Measurements from ENCODE around the gene C1GALT1C1L. TPM values are rescaled to one million over a fixed set of nuclear protein-coding genes. Genes with fewer than 3 reads are reported as not detected.
"Not testable (repeated sequence)": the region's sequence is repeated elsewhere in the genome, so short reads cannot be mapped to it uniquely, and the experiment has no call there.

C1GALT1C1L gene
- total RNA-seq, 2 donors from 2014 or later = not detected

DNA sequence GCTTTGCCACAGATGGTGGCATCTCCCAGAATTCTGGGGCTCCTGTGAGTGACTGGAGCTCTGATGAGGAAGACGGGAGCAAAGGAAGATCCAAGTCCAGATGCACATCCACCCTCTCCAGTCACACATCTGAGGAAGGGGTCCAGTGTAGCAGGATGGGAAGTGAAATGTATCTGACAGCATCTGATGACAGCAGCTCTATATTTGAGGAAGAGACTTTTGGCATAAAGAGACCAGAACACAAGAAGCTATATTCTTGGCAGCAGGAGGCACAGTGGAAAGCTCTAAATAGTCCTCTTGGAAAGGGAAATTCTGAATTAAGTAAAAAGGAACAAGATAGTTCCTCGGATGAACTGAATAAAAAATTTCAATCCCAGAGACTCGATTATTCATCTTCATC lies 23.5 kb upstream of the C1GALT1C1L start:
- Mint-ChIP-seq H3K36me3 (ENCODE audit: low read depth) (peaks cover 2% of the 10 kb centered on the region), H3K27me3 (peaks cover 34% of the 10 kb centered on the region), H3K27ac (no peak overlapping the region), H3K4me3 (no peak overlapping the region), H3K4me1 (peaks cover 2% of the 10 kb centered on the region)
- no peaks in the 10 kb centered on the region for H3K9me3 ChIP-seq (ENCODE audit: control insufficient read depth, low read length, poor library complexity, severe bottlenecking)
- DNase-seq = no peak
- ATAC-seq = no peak

DNA sequence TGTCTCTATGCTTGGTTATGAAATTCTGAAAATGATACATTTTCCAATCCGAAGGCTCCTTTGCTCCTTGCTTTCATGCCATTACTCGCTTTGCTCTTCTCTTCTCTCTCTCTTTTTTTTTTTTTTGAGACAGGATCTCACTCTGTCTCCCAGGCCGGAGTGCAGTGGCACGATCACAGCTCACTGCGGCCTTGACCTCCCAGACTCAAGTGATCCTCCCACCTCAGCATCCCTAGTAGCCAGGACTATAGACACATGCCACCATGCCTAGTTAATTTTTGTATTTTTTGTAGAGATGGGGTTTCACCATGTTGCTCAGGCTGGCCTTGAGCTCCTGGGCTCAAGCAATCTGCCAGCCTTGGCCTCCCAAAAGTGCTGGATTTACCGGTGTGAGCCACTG lies 21.9 kb upstream of the C1GALT1C1L start:
- Mint-ChIP-seq H3K27ac (peak overlapping the region; percentile 59), H3K27me3 (peaks cover 30% of the 10 kb centered on the region)
- not testable (repeated sequence) for H3K9me3 ChIP-seq (ENCODE audit: control insufficient read depth, low read length, poor library complexity, severe bottlenecking); DNase-seq; ATAC-seq; H3K4me3 Mint-ChIP-seq; H3K36me3 Mint-ChIP-seq (ENCODE audit: low read depth); H3K4me1 Mint-ChIP-seq

DNA sequence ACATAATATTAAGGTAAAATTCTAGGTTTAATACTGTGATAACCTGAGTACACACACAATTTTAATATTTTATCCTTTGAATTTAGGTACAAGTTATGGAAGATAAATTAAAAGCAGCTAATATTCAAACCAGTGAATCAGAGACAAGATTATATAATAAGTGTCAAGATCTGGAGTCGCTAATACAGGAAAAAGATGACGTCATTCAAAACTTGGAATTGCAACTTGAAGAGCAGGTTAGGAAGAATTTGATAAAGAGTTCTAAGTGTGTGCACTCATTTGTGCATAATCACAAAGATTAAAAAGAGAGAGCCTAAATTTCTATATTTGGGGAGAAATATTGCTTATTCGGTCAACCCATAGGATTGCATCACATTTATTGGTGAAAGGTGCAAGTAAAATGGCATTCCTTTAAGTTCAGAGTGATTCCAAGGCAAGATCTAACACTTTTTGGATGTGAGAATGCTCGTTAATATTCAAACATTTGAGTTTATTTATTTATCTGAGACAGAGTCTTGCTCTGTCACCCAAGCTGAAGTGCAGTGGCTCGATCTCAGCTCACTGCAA lies 16.3 kb upstream of the C1GALT1C1L start:
- no peak overlapping the region for H3K27ac Mint-ChIP-seq
- ATAC-seq (no peak), DNase-seq (no peak)
- peaks cover 3% of the 10 kb centered on the region for H3K4me1 Mint-ChIP-seq
- H3K36me3 Mint-ChIP-seq (ENCODE audit: low read depth) = no peaks in the 10 kb centered on the region
- no peak overlapping the region for H3K4me3 Mint-ChIP-seq
- peaks cover 34% of the 10 kb centered on the region for H3K27me3 Mint-ChIP-seq
- no peaks in the 10 kb centered on the region for H3K9me3 ChIP-seq (ENCODE audit: control insufficient read depth, low read length, poor library complexity, severe bottlenecking)

DNA sequence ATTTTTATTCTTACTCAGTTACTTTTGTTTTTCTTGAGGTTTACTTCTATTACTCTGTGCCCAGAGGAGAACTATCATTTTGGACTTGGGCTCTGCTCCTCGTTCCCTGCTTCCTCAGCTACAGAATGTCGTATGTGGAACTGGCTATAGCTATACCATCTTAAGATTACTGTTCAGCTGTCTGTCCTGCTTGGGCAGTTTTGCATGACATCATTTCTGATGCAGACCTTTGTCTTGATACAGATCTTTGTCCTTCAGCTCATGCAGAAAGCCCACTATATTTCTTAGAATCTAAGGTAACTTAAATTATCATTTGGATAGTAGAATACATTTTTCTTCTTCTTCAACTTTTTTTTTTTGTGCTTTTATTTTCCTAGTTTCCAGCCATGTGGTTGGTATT lies 13.8 kb upstream of the C1GALT1C1L start:
- no peak overlapping the region for H3K27ac Mint-ChIP-seq
- H3K4me1 Mint-ChIP-seq = peaks cover 3% of the 10 kb centered on the region
- peaks cover 34% of the 10 kb centered on the region for H3K27me3 Mint-ChIP-seq
- H3K4me3 Mint-ChIP-seq = no peak overlapping the region
- H3K9me3 ChIP-seq (ENCODE audit: control insufficient read depth, low read length, poor library complexity, severe bottlenecking) = no peaks in the 10 kb centered on the region
- ATAC-seq (no peak), DNase-seq (no peak)
- no peaks in the 10 kb centered on the region for H3K36me3 Mint-ChIP-seq (ENCODE audit: low read depth)

DNA sequence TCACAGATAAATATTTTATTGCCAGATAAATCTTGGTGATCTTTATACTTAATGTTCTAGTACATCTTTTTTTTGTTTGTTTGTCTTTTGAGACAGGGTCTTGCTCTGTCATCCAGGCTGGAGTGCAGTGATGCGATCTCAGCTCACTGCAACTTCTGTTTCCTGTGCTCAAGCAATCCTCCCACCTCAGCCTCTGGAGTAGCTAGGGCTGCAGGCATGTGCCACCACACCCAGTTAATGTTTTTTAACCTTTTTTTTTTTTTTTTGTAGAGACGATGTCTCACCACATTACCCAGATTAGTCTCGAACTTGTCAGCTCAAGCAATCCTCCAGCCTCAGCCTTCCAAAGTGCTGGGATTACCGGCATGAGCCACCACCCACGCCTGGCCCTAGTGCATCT lies 9.1 kb upstream of the C1GALT1C1L start:
- ATAC-seq (no peak), DNase-seq (no peak)
- Mint-ChIP-seq H3K27ac (no peak overlapping the region), H3K27me3 (peaks cover 34% of the 10 kb centered on the region), H3K4me3 (no peak overlapping the region), H3K4me1 (no peaks in the 10 kb centered on the region), H3K36me3 (ENCODE audit: low read depth) (no peaks in the 10 kb centered on the region)
- no peaks in the 10 kb centered on the region for H3K9me3 ChIP-seq (ENCODE audit: control insufficient read depth, low read length, poor library complexity, severe bottlenecking)

DNA sequence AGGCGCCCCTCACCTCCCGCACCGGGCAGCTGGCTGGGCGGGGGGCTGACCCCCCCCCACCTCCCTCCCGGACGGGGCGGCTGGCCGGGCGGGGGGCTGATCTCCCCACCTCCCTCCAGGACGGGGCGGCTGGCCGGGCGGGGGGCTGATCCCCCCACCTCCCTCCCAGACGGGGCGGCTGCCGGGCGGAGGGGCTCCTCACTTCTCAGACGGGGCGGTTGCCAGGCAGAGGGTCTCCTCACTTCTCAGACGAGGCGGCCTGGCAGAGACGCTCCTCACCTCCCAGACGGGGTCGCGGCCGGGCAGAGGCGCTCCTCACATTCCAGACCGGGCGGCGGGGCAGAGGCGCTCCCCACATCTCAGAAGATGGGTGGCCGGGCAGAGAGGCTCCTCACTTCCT lies 1.6 kb upstream of the C1GALT1C1L start:
- H3K27ac Mint-ChIP-seq; DNase-seq; H3K9me3 ChIP-seq (ENCODE audit: control insufficient read depth, low read length, poor library complexity, severe bottlenecking); ATAC-seq; H3K4me1 Mint-ChIP-seq; H3K4me3 Mint-ChIP-seq; H3K36me3 Mint-ChIP-seq (ENCODE audit: low read depth): not testable (repeated sequence)
- H3K27me3 Mint-ChIP-seq = peaks cover 33% of the 10 kb centered on the region

DNA sequence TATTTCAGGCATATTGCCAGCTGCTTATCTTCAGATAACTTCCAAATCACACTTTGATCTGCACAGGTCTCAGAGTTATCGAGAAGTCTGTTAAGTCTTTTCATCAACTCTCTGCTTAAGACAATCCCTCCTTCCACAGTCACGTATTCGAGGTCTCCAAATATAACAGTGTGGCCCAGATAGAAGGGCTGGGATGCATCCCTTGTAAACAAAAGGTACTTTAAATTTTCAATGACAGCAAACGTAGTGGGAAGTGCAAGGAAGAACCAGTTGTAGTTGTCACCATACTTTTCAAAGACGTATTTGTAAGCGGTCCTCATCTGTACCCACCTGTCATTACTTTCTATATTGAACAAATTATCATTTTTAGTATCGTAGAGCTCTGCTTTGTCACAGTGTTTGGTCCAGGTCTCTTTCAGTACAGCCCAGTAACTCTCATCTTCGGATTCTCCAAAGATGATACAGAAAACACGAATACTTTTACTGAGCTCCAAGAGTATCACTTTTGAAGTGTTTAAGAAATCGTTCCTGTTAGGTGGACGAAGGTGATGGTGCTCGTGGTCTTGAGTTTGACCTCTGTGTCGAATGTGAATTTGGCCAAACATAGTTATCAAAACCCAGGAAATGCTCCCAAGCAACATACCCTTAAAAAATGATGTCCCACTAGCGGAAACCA lies 445 bp downstream of the C1GALT1C1L start:
- Mint-ChIP-seq H3K27ac (no peak overlapping the region), H3K4me3 (peak overlapping the region; percentile 66), H3K4me1 (peaks cover 3% of the 10 kb centered on the region), H3K27me3 (peaks cover 24% of the 10 kb centered on the region), H3K36me3 (ENCODE audit: low read depth) (peaks cover 3% of the 10 kb centered on the region)
- DNase-seq = no peak
- H3K9me3 ChIP-seq (ENCODE audit: control insufficient read depth, low read length, poor library complexity, severe bottlenecking) = peaks cover 7% of the 10 kb centered on the region
- ATAC-seq = no peak

DNA sequence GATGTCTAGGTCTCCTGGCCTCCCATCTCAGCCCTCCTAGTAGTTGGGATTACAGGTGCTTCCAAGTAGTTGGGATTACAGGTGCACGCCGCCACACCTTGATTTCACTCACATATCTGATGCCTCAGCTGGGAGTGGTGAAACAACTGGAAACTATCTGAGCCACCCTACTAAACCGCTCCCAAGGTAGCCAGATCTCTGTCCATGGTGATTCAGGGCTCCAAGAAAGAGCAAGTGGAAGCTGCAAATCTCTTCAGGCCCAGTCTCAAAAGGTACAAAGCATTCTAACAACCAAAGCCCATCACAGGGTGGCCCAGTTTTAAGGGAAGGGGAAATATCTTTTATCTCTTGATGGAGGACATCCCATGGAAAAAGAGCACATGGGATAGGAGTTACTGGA lies 19.0 kb downstream of the C1GALT1C1L start:
- H3K27ac Mint-ChIP-seq = no peak overlapping the region
- no peak for ATAC-seq
- H3K9me3 ChIP-seq (ENCODE audit: control insufficient read depth, low read length, poor library complexity, severe bottlenecking) = no peaks in the 10 kb centered on the region
- no peak overlapping the region for H3K4me3 Mint-ChIP-seq
- H3K4me1 Mint-ChIP-seq = no peaks in the 10 kb centered on the region
- H3K27me3 Mint-ChIP-seq = peaks cover 16% of the 10 kb centered on the region
- DNase-seq = no peak
- peaks cover 4% of the 10 kb centered on the region for H3K36me3 Mint-ChIP-seq (ENCODE audit: low read depth)

DNA sequence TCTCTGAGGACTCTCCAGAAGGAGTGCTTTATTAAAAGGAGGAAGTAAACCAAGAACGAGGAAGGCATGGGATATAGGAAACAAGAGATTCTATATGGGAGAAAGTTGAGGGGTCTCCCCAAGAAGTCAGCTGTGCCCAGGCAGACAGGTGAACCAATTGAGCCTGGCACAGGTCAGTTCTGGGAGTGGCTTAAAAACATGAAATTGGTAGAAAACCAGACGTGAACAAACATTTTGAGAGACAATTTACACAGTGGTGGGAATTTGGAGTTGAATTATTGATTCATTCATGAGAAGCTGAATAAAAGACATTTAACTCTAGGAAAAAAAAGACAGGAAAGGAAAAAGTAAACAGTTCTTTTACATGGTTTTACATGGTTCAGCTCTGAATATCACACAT lies 22.7 kb downstream of the C1GALT1C1L start:
- H3K4me3 Mint-ChIP-seq = no peak overlapping the region
- ATAC-seq (no peak), DNase-seq (no peak)
- H3K27ac Mint-ChIP-seq = no peak overlapping the region
- peaks cover 30% of the 10 kb centered on the region for H3K27me3 Mint-ChIP-seq
- no peaks in the 10 kb centered on the region for H3K9me3 ChIP-seq (ENCODE audit: control insufficient read depth, low read length, poor library complexity, severe bottlenecking)
- no peaks in the 10 kb centered on the region for H3K4me1 Mint-ChIP-seq
- H3K36me3 Mint-ChIP-seq (ENCODE audit: low read depth) = peaks cover 4% of the 10 kb centered on the region

DNA sequence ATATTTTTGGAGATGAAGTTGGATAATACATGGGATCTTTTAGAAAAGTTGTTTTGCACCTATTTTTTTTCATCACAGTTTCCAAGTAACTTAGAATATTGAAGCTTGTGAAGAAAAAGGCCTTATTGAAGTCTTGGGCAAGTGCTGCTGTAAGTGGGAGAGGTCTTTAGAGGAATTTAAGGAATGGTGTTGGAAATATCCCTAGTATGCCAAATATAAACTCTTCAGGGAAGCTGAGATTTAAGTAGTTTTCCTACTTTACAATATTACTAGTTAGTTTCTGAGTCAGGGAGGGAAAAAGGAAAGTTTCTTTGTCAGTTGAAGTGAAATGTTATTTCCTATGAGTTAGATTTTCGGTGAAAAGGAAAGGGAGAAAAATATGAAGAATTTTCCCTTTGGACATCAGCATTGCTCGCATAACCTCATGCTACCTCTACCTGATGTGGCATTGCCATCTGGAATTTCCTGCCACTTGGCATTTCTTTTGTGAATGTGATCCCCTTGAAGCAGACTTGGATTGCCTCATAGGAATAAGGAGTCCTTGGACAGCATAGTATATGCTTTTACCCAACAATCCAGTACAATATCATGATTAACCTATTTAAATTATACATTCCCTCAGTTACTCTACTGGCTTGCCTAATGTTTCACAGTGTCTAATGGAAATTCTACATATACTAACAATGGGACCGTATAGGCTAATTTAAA lies 27.1 kb downstream of the C1GALT1C1L start:
- Mint-ChIP-seq H3K4me1 (no peaks in the 10 kb centered on the region), H3K4me3 (no peak overlapping the region), H3K27ac (no peak overlapping the region), H3K36me3 (ENCODE audit: low read depth) (peaks cover 4% of the 10 kb centered on the region), H3K27me3 (peaks cover 40% of the 10 kb centered on the region)
- ATAC-seq (no peak), DNase-seq (no peak)
- H3K9me3 ChIP-seq (ENCODE audit: control insufficient read depth, low read length, poor library complexity, severe bottlenecking) = no peaks in the 10 kb centered on the region

DNA sequence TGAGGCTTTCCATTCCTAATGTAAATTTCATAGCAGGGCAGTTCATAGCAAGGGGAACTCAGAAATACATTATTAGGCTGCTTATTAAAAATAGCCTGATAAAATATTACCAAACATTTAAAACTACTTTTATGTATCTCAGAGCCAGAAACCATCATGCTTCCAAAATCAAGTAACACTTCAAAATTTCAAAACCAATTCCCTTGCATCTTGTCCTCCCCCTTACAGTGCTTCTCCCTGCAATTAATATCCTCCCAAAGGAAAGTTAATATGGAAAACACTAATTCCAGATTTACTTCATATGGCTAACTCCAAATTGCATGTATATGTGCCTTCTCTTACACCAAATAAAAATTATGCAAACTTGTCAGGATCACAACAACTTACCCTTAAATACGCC lies 32.5 kb downstream of the C1GALT1C1L start:
- H3K36me3 Mint-ChIP-seq (ENCODE audit: low read depth) = no peaks in the 10 kb centered on the region
- no peak overlapping the region for H3K4me3 Mint-ChIP-seq
- H3K27me3 Mint-ChIP-seq = peaks cover 11% of the 10 kb centered on the region

DNA sequence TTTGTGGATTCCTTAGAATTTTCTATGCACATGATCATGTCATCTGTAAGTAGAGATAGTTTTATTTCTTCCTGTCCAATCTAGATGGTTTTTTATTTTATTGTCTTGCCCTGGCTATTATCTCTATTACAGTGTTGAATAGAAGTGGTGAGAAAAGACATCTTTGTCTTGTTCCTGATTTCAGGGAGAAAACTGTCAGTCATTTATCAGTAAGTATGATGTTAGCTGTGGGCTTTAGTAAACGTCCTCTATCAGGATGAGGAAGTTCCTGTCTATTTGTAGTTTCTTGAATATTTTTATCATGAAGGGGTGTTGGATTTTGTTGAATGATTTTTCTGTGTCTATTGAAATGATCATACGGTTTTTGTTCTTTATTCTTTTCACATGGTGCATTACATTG lies 33.9 kb downstream of the C1GALT1C1L start:
- peaks cover 5% of the 10 kb centered on the region for H3K4me1 Mint-ChIP-seq
- H3K36me3 Mint-ChIP-seq (ENCODE audit: low read depth) = no peaks in the 10 kb centered on the region
- H3K9me3 ChIP-seq (ENCODE audit: control insufficient read depth, low read length, poor library complexity, severe bottlenecking) = no peaks in the 10 kb centered on the region
- peaks cover under 1% of the 10 kb centered on the region for H3K27me3 Mint-ChIP-seq
- H3K4me3 Mint-ChIP-seq = no peak overlapping the region
- no peak overlapping the region for H3K27ac Mint-ChIP-seq
- DNase-seq = no peak
- ATAC-seq = no peak

More for the DNA sequence above, 32.5 kb downstream of the C1GALT1C1L start:
- ATAC-seq (no peak), DNase-seq (no peak)
- no peaks in the 10 kb centered on the region for H3K9me3 ChIP-seq (ENCODE audit: control insufficient read depth, low read length, poor library complexity, severe bottlenecking)
- Mint-ChIP-seq H3K27ac (no peak overlapping the region), H3K4me1 (no peaks in the 10 kb centered on the region)

DNA sequence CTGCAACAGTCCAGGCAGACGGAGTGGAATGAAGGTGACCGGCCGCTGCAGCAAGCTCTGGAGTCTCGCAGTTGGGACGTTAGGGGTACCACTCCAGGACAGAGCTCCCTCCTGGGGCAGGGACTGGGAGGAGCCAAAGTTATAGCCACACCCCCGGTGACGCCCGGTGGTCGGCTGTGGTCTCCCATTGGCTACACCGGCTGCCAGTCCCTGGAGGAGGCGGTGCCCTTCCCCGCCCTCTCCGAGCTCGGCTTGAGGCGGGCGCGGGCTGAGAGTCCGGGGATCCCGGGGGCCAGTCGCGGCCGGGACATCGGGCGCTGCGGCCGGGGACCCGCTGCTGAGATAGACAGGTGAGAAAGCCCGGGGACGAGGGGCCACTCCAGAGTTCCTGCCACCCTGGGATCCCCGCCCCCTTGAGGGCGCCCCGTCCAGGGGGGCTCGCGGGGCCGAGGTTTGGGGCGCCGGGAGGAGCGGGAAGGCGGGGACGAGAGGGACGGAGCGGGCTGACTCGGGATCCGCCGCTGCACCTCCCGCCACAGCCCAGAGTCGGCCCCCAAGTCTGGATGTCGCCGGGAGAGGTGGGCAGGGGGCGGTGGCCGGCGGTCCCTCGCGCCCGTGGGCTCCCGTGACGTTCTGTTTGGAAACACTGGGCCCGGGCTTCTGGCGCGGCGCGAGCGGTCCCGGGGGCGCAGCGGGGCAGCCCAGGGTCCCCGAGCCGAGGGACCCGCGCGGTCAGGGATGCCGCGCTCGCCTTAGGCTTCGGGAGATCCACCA lies 39.0 kb downstream of the C1GALT1C1L start, which contains the start of gene PLEKHH2:
TSS of gene PLEKHH2 (plus strand) at position 231 of the 774 bp plus-strand sequence. CDS start 7,414 bp downstream, outside the sequence.
- peaks cover 16% of the 10 kb centered on the region for H3K4me1 Mint-ChIP-seq
- no peaks in the 10 kb centered on the region for H3K9me3 ChIP-seq (ENCODE audit: control insufficient read depth, low read length, poor library complexity, severe bottlenecking)

More for the DNA sequence above, 39.0 kb downstream of the C1GALT1C1L start, which contains the start of gene PLEKHH2:
- peaks cover 9% of the 10 kb centered on the region for H3K36me3 Mint-ChIP-seq (ENCODE audit: low read depth)
- ATAC-seq (peak; percentile 100), DNase-seq (peak; percentile 64 to 82 (median 70))
- peak within 1 kb of the TSS; percentile 97 for H3K4me3 Mint-ChIP-seq
- H3K27ac Mint-ChIP-seq = peak within 1 kb of the TSS; percentile 84
- H3K27me3 Mint-ChIP-seq = peaks cover 35% of the 10 kb centered on the region
